ENCODE results near the gene CCDC102A.
"Not testable (repeated sequence)": the region's sequence is repeated elsewhere in the genome, so short reads cannot be mapped to it uniquely, and the experiment has no call there.

CCDC102A gene

GRCh38 chr16:57499941-57500340 lies 36.4 kb downstream of the CCDC102A start:
- DNase-seq, result not testable (repeated sequence)

GRCh38 chr16:57498031-57498430 lies 38.3 kb downstream of the CCDC102A start:
- DNase-seq, result no peak

GRCh38 chr16:57497121-57497520 lies 39.2 kb downstream of the CCDC102A start:
- no peak for DNase-seq

GRCh38 chr16:57493767-57494166 lies 42.6 kb downstream of the CCDC102A start:
- DNase-seq, result no peak

- DNase-seq, result no peak
Observed at GRCh38 chr16:57489229-57489628, 47.1 kb downstream of the CCDC102A start.

GRCh38 chr16:57486858-57487834 lies 49.2 kb downstream of the CCDC102A start:
- DNase-seq, result no peak

GRCh38 chr16:57485916-57486857 lies 50.2 kb downstream of the CCDC102A start, which contains the start of gene DOK4:
TSS of gene DOK4 (minus strand) at chr16:57486493. CDS start at chr16:57479507, 6,986 bp downstream.
- peak; percentile 74 for DNase-seq

- no peak for DNase-seq
Observed at GRCh38 chr16:57485091-57485915, 51.1 kb downstream of the CCDC102A start.

GRCh38 chr16:57484515-57485005 lies 51.8 kb downstream of the CCDC102A start:
- DNase-seq, result no peak

GRCh38 chr16:57483725-57484514 lies 52.5 kb downstream of the CCDC102A start:
- DNase-seq, result no peak

GRCh38 chr16:57482845-57483545 lies 53.4 kb downstream of the CCDC102A start:
- DNase-seq, result no peak

GRCh38 chr16:57481421-57481820 lies 55.0 kb downstream of the CCDC102A start:
- DNase-seq, result no peak

GRCh38 chr16:57480754-57481230 lies 55.6 kb downstream of the CCDC102A start:
- no peak for DNase-seq

- no peak for DNase-seq
Observed at GRCh38 chr16:57479976-57480753, 56.2 kb downstream of the CCDC102A start.

- no peak for DNase-seq
Observed at GRCh38 chr16:57479205-57479975, 57.0 kb downstream of the CCDC102A start.

GRCh38 chr16:57478396-57479204 lies 57.8 kb downstream of the CCDC102A start:
- no peak for DNase-seq

- DNase-seq, result no peak
Observed at GRCh38 chr16:57477531-57478202, 58.7 kb downstream of the CCDC102A start.
